Measurements from ENCODE around the gene C4orf50.

C4orf50 gene

DNA sequence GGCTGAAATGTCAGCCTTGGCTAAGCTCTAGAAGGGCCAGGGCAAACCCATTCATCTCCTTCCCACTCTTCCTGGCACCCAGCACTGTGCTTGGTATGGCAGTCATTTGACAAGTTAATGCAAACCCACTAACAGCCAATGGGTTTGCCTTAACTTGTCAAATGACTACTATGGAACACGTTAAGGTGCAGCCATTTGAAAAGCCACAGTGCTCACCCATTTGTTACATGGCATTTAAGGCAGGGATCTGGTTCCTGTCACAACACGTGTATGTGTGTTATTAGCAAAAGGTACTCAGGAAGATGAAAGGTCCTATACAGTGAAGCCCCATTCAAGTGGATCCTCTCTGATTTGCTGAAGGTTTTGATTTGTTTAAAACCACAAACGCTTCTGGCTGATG, 132.5 kb downstream of the C4orf50 start:
- H3K4me3 ChIP-seq (ENCODE audit: low read depth, low read length) = no peak overlapping the region
- ChIA-PET POLR2A (no interaction called here), CTCF (no interaction called here)
- TF ChIP-seq, protein P1, sequence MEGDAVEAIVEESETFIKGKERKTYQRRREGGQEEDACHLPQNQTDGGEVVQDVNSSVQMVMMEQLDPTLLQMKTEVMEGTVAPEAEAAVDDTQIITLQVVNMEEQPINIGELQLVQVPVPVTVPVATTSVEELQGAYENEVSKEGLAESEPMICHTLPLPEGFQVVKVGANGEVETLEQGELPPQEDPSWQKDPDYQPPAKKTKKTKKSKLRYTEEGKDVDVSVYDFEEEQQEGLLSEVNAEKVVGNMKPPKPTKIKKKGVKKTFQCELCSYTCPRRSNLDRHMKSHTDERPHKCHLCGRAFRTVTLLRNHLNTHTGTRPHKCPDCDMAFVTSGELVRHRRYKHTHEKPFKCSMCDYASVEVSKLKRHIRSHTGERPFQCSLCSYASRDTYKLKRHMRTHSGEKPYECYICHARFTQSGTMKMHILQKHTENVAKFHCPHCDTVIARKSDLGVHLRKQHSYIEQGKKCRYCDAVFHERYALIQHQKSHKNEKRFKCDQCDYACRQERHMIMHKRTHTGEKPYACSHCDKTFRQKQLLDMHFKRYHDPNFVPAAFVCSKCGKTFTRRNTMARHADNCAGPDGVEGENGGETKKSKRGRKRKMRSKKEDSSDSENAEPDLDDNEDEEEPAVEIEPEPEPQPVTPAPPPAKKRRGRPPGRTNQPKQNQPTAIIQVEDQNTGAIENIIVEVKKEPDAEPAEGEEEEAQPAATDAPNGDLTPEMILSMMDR (IDR thresholded peaks at IDR 0.05; ENCODE audit: insufficient read depth, low read length, missing control alignments) = no peak
- DNase-seq (ENCODE audit: low read depth, low spot score) = no peak

DNA sequence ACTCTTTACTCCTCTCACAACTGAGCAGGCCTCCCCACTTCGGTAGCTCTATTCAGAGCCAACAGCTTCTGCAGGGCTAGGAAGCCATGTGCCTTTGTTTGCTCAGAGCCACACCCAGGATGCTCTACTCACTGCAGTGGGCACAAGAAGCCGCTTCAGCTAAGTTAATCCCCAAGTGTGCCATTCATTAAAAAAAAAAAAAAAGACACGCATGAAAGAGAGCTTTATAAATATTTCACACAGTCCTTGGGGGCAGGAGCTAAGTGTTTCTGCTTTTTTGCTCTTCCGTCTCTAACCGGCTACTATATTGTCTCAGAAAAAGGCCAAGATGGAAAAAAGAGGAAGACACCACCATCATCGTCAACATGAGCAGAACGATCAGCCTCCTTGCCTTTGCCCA, 133.4 kb downstream of the C4orf50 start:
- ChIA-PET POLR2A (no interaction called here), CTCF (no interaction called here)
- no peak for DNase-seq (ENCODE audit: low read depth, low spot score)
- no peak overlapping the region for H3K4me3 ChIP-seq (ENCODE audit: low read depth, low read length)
- TF ChIP-seq, protein P1 (IDR thresholded peaks at IDR 0.05; ENCODE audit: insufficient read depth, low read length, missing control alignments) = no peak

DNA sequence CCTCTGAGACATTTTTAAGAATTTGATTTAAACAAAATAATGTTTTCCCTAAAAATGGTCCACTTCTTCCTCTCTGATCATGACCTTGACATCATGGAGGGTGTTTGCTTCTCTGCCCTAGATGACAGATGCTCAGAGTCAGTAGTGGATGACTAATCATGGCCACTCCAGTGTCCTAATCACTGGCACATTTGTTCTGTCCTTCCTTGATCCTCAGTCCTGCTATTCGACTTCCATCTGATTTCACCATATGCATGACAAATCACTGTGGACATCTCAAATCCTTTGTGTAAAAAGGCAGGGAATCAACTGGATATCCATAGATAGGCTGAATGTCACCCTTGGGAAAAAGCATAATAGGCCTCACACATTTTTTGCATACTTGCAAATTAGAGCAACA, 134.3 kb downstream of the C4orf50 start:
- TF ChIP-seq, protein P1 (IDR thresholded peaks at IDR 0.05; ENCODE audit: insufficient read depth, low read length, missing control alignments) = no peak
- ChIA-PET POLR2A (no interaction called here), CTCF (no interaction called here)
- no peak for DNase-seq (ENCODE audit: low read depth, low spot score)
- H3K4me3 ChIP-seq (ENCODE audit: low read depth, low read length) = no peak overlapping the region

DNA sequence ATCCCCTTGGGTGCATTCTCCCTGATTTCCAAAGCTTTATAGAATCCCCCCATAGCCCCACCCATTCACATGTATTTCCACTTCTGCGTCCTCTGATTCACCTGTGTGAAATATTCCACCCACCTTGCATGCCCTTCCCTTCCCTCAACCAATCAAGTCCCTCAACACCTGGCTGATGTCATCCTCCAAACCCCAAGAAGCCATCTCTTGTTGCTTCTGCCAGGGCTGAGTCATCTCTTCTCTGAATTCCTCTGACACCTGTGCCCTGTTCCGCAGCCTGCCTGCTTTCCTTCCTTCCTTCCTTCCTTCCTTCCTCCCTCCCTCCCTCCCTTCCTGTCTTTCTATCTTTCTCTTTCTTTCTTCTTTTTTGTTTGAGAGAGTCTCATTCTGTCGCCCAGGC, 135.3 kb downstream of the C4orf50 start:
- DNase-seq (ENCODE audit: low read depth, low spot score) = no peak

DNA sequence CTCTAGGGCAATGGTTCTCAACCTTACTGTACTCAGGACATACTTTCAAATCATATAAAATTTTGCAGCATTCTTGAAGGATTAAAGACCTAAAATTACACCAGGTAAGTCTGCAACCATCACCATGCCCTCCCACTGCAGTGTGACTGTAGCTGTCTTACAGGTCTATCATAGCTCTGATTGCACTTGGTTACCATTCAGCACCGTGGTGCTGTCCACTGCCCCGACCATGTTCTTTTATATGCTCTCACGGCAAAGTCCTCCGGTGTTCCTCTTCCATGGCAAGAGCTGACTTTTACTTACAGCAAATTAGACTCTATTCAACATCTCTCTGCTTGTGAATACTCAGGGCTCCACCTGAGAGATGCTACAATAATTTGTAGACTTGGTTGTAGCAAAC, 136.9 kb downstream of the C4orf50 start:
- H3K4me3 ChIP-seq (ENCODE audit: low read depth, low read length) = no peak overlapping the region
- TF ChIP-seq, protein P1 (IDR thresholded peaks at IDR 0.05; ENCODE audit: insufficient read depth, low read length, missing control alignments) = no peak
- CTCF ChIA-PET = no interaction called here
- POLR2A ChIA-PET = no interaction called here
- DNase-seq (ENCODE audit: low read depth, low spot score) = no peak

More for the DNA sequence above, 135.3 kb downstream of the C4orf50 start:
- TF ChIP-seq, protein P1 (IDR thresholded peaks at IDR 0.05; ENCODE audit: insufficient read depth, low read length, missing control alignments) = no peak
- H3K4me3 ChIP-seq (ENCODE audit: low read depth, low read length) = no peak overlapping the region
- CTCF ChIA-PET = no interaction called here
- POLR2A ChIA-PET = no interaction called here

DNA sequence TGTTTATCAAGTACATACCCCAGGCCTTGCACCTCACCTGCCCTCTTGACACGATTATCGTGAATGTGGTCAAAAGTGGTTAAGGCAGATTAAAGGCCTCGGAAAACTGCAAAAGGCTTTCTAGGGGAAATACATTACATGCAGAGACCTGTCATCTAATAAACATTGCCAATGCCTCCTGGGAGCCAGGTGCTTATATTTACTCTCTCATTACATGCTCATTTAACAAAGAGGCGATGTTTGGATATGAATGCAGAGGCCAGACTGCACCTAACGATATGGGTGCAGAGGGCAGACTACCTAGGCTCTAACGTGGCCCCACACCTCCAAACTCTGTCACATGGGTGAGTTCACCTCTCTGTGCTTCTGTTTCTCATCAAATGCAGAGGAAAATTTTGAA, 139.9 kb downstream of the C4orf50 start:
- TF ChIP-seq, protein P1 (IDR thresholded peaks at IDR 0.05; ENCODE audit: insufficient read depth, low read length, missing control alignments) = no peak
- CTCF ChIA-PET = no interaction called here
- H3K4me3 ChIP-seq (ENCODE audit: low read depth, low read length) = no peak overlapping the region
- POLR2A ChIA-PET = no interaction called here
- no peak for DNase-seq (ENCODE audit: low read depth, low spot score)

Measured in AG04449 (cell line).